ENCODE measurements around the gene TCF20. TPM values are rescaled to one million over a fixed set of nuclear protein-coding genes. Genes with fewer than 3 reads are reported as not detected.

Gene TCF20
- total and polyA plus RNA-seq, 2 donors (not counting 1 experiment from before 2014, with no cell fraction given), result 16.4 to 81.3 TPM

DNA sequence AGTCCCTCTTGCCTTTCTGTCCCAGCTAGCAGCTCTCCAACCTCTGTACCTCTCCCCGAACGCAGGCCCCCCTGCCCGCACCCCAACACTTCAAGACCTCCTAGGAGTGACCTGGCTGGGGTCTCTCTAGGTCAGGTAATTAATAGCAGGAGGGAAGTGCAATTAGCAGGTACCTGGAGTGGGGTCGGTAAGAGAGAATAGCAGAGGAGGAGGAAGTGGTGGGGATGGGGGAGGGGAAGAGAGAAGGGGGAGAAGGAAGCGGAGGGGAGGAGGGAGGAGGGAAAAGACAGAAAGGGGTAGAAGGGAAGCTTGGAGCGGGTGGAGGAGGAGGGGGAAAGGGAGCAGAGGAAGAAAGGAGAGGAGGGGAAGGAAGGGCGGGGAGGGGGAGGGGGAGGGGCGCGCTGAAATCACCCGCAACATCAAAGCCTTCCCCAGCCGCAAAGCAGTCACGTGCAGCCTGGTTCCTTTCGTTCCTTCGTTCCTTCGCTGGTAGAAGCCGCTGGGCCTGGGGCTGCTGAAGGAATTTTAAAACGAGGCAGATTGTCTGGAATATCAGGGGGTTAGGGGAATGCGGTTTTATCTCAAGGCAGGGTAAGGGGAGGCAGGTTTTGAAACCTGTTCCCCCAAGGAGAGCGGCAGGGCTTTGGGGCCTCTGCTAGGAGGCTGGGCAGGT lies 29.3 kb upstream of the TCF20 start:
- intact Hi-C loops (cut with micrococcal nuclease), result loop anchor here (1.0 to 2.0 kb wide), 3 partner anchors 30 to 209 kb away; partner anchors contain the start of gene NDUFA6
- peaks cover 52 to 73% of the 10 kb centered on the region in 2 donors for H3K4me1 ChIP-seq (ENCODE audit: control insufficient read depth in 2 of 2, insufficient read depth in 2 of 2, low read length in 2 of 2)
- Mint-ChIP-seq H3K27me3 (peaks cover 3% of the 10 kb centered on the region), H3K4me1 (peaks cover 56% of the 10 kb centered on the region), H3K27ac (peak overlapping the region; percentile 91), H3K4me3 (peak overlapping the region; percentile 86), H3K9me3 (ENCODE audit: insufficient read depth) (no peaks in the 10 kb centered on the region)
- H3K4me2 ChIP-seq (replicated peaks; ENCODE audit: low read depth, low read length, poor library complexity, severe bottlenecking), result peak overlapping the region; percentile 91
- peaks cover 0 to 2% (median 0%) of the 10 kb centered on the region in 3 donors for H3K9me3 ChIP-seq (ENCODE audit: control extremely low read depth in 1 of 3, control insufficient read depth in 2 of 3, insufficient read depth in 1 of 3, low read length in 2 of 3)
- H3K27ac ChIP-seq (ENCODE audit: low read length in 2 of 2), result peak overlapping the region; percentile 79 to 82
- peak overlapping the region in 4 of 5 experiments; percentile 46 to 61 (median 58) for H3K4me3 ChIP-seq (ENCODE audit: control extremely low read depth in 1 of 5, extremely low read depth in 1 of 5, insufficient read depth in 1 of 5, low read depth in 2 of 5, low read length in 4 of 5)
- H3K27me3 ChIP-seq (replicated peaks in 1 of 4; ENCODE audit: control extremely low read depth in 1 of 4, control insufficient read depth in 3 of 4, insufficient read depth in 4 of 4, low read length in 3 of 4), result peaks cover 0 to 8% (median 2%) of the 10 kb centered on the region in 4 experiments
- POLR2A ChIA-PET, result interaction anchor here (1.4 kb wide), 1 partner anchor 98 kb away, joined by 4 read pairs; no protein-coding TSS in a partner anchor
- H3K9ac ChIP-seq (ENCODE audit: low read length), result peak overlapping the region; percentile 61
- ATAC-seq (ENCODE audit: low read depth) (no peak), DNase-seq (peak; percentile 64)
- TF ChIP-seq, protein P1, sequence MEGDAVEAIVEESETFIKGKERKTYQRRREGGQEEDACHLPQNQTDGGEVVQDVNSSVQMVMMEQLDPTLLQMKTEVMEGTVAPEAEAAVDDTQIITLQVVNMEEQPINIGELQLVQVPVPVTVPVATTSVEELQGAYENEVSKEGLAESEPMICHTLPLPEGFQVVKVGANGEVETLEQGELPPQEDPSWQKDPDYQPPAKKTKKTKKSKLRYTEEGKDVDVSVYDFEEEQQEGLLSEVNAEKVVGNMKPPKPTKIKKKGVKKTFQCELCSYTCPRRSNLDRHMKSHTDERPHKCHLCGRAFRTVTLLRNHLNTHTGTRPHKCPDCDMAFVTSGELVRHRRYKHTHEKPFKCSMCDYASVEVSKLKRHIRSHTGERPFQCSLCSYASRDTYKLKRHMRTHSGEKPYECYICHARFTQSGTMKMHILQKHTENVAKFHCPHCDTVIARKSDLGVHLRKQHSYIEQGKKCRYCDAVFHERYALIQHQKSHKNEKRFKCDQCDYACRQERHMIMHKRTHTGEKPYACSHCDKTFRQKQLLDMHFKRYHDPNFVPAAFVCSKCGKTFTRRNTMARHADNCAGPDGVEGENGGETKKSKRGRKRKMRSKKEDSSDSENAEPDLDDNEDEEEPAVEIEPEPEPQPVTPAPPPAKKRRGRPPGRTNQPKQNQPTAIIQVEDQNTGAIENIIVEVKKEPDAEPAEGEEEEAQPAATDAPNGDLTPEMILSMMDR (IDR thresholded peaks at IDR 0.05), result no peak
- no peak for TF ChIP-seq EZH2 (IDR thresholded peaks at IDR 0.05; ENCODE audit: borderline replicate concordance, insufficient read depth, low read depth, low read length, poor library complexity, severe bottlenecking)
- H4K20me1 ChIP-seq (ENCODE audit: control insufficient read depth, insufficient read depth, low read length, poor library complexity, severe bottlenecking), result no peaks in the 10 kb centered on the region
- CTCF ChIA-PET, result no interaction called here
- no peaks in the 10 kb centered on the region for H3K36me3 ChIP-seq (replicated peaks in 1 of 2; ENCODE audit: control extremely low read depth in 1 of 2, control insufficient read depth in 1 of 2, extremely low read depth in 1 of 2, insufficient read depth in 2 of 2, low read length in 1 of 2)
- no peaks in the 10 kb centered on the region for H3K79me2 ChIP-seq (ENCODE audit: control insufficient read depth, insufficient read depth, low read length)
- H2AFZ ChIP-seq (ENCODE audit: insufficient read depth, low read depth, low read length, poor library complexity, severe bottlenecking), result peak overlapping the region; percentile 50
- WGBS (ENCODE audit: insufficient coverage), result 4% methylated on average over 8 of the region's 19 CpGs

DNA sequence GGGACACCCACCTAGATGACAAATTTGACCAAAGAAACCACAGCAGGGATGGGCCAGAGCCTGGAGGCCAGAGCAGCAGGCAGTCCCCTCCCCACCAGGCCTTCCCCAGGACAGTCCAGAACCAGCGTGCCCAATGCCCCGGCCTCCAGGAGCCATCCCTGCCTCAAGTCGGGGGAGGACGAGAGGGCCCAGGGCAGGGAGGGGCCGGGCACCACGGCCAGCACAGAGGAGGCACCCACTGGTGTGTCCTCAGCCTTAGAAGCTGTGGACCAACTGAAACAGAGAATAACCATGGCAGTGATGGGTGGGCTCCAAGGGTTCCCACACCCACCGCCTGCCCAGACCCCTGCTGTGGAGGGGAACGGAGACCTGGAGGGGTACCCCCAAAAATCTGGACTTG lies 28.3 kb upstream of the TCF20 start:
- intact Hi-C loops (cut with micrococcal nuclease), result no loop called here
- CTCF ChIA-PET, result no interaction called here
- H3K36me3 ChIP-seq (replicated peaks in 1 of 2; ENCODE audit: control extremely low read depth in 1 of 2, control insufficient read depth in 1 of 2, extremely low read depth in 1 of 2, insufficient read depth in 2 of 2, low read length in 1 of 2), result no peaks in the 10 kb centered on the region
- no peak overlapping the region for H3K4me3 ChIP-seq (ENCODE audit: control extremely low read depth in 1 of 5, extremely low read depth in 1 of 5, insufficient read depth in 1 of 5, low read depth in 2 of 5, low read length in 4 of 5)
- no peaks in the 10 kb centered on the region for H3K79me2 ChIP-seq (ENCODE audit: control insufficient read depth, insufficient read depth, low read length)
- H3K27me3 Mint-ChIP-seq, result peaks cover 3% of the 10 kb centered on the region
- peaks cover 0 to 3% (median 0%) of the 10 kb centered on the region in 4 experiments for H3K27me3 ChIP-seq (replicated peaks in 1 of 4; ENCODE audit: control extremely low read depth in 1 of 4, control insufficient read depth in 3 of 4, insufficient read depth in 4 of 4, low read length in 3 of 4)
- peaks cover 62 to 83% of the 10 kb centered on the region in 2 donors for H3K4me1 ChIP-seq (ENCODE audit: control insufficient read depth in 2 of 2, insufficient read depth in 2 of 2, low read length in 2 of 2)
- H3K9me3 ChIP-seq (ENCODE audit: control extremely low read depth in 1 of 3, control insufficient read depth in 2 of 3, insufficient read depth in 1 of 3, low read length in 2 of 3), result no peaks in the 10 kb centered on the region
- H3K27ac Mint-ChIP-seq, result peak overlapping the region; percentile 82
- 95% methylated on average over 8 of the region's 8 CpGs for WGBS (ENCODE audit: insufficient coverage)
- no peak overlapping the region for H3K9ac ChIP-seq (ENCODE audit: low read length)
- ATAC-seq (ENCODE audit: low read depth) (no peak), DNase-seq (no peak)
- no peaks in the 10 kb centered on the region for H4K20me1 ChIP-seq (ENCODE audit: control insufficient read depth, insufficient read depth, low read length, poor library complexity, severe bottlenecking)
- no peak overlapping the region for H2AFZ ChIP-seq (ENCODE audit: insufficient read depth, low read depth, low read length, poor library complexity, severe bottlenecking)
- H3K4me1 Mint-ChIP-seq, result peaks cover 63% of the 10 kb centered on the region
- no peaks in the 10 kb centered on the region for H3K9me3 Mint-ChIP-seq (ENCODE audit: insufficient read depth)
- H3K4me3 Mint-ChIP-seq, result peak overlapping the region; percentile 86
- H3K4me2 ChIP-seq (replicated peaks; ENCODE audit: low read depth, low read length, poor library complexity, severe bottlenecking), result peak overlapping the region; percentile 91
- no peak overlapping the region for H3K27ac ChIP-seq (ENCODE audit: low read length in 2 of 2)
- no peak for TF ChIP-seq EZH2 (IDR thresholded peaks at IDR 0.05; ENCODE audit: borderline replicate concordance, insufficient read depth, low read depth, low read length, poor library complexity, severe bottlenecking)
- TF ChIP-seq, protein P1 (IDR thresholded peaks at IDR 0.05), result no peak
- POLR2A ChIA-PET, result no interaction called here

Data from B cell (primary cell).